HG03108 (cell line): ENCODE data around the gene COL15A1.

Experiments used
- ATAC-seq: cut with Tn5 transposase; IDR thresholded peaks from one replicate; pipeline ENCODE4 v1.9.1; 2021; ENCODE audit warnings: moderate library complexity; ENCODE audit not compliant: unreplicated experiment

COL15A1 gene

GRCh38 chr9:98992107-98992884 is 48.6 kb downstream of the COL15A1 start:
- no peak for ATAC-seq

GRCh38 chr9:98992885-98993569 is 49.3 kb downstream of the COL15A1 start:
- ATAC-seq, result peak; percentile 43

- ATAC-seq, result peak; percentile 63
Measured at GRCh38 chr9:98993570-98993945, 49.9 kb downstream of the COL15A1 start.

- ATAC-seq, result no peak
Measured at GRCh38 chr9:98994172-98995058, 50.7 kb downstream of the COL15A1 start.

GRCh38 chr9:98995059-98995671 is 51.5 kb downstream of the COL15A1 start:
- no peak for ATAC-seq

- ATAC-seq, result no peak
Measured at GRCh38 chr9:98995971-98996504, 52.3 kb downstream of the COL15A1 start.

- ATAC-seq, result no peak
Measured at GRCh38 chr9:98997604-98998003, 53.9 kb downstream of the COL15A1 start.

- ATAC-seq, result no peak
Measured at GRCh38 chr9:98998441-98999151, 54.9 kb downstream of the COL15A1 start.

GRCh38 chr9:98999152-98999525 is 55.4 kb downstream of the COL15A1 start:
- ATAC-seq, result no peak

GRCh38 chr9:99000476-99001395 is 57.0 kb downstream of the COL15A1 start:
- ATAC-seq, result peak; percentile 59

- ATAC-seq, result no peak
Measured at GRCh38 chr9:99001892-99002291, 58.2 kb downstream of the COL15A1 start.

- no peak for ATAC-seq
Measured at GRCh38 chr9:99002706-99003105, 59.0 kb downstream of the COL15A1 start.

- no peak for ATAC-seq
Measured at GRCh38 chr9:99003308-99003707, 59.6 kb downstream of the COL15A1 start.

- ATAC-seq, result no peak
Measured at GRCh38 chr9:99004115-99004514, 60.4 kb downstream of the COL15A1 start.

GRCh38 chr9:99004717-99005460 is 61.2 kb downstream of the COL15A1 start:
- ATAC-seq, result no peak

GRCh38 chr9:99005651-99006050 is 61.9 kb downstream of the COL15A1 start:
- ATAC-seq, result no peak

GRCh38 chr9:99006511-99006910 is 62.8 kb downstream of the COL15A1 start:
- ATAC-seq, result no peak

GRCh38 chr9:99006979-99007378 is 63.3 kb downstream of the COL15A1 start:
- ATAC-seq, result no peak
